Measurements from ENCODE around the gene PHACTR3. TPM values are rescaled to one million over a fixed set of nuclear protein-coding genes. Genes with fewer than 3 reads are reported as not detected.
"Not testable (repeated sequence)": the region's sequence is repeated elsewhere in the genome, so short reads cannot be mapped to it uniquely, and the experiment has no call there.

The PHACTR3 gene
- total RNA-seq, 2 experiments from 2014 or later, result not detected

GRCh38 chr20:59614714-59615113 lies 10.4 kb downstream of the PHACTR3 start:
- CTCF ChIA-PET, result interaction anchor here (1.6 to 1.7 kb wide), 2 partner anchors 44 to 119 kb away, joined by 4 to 9 read pairs; no protein-coding TSS in a partner anchor
- TF ChIP-seq, protein P1, sequence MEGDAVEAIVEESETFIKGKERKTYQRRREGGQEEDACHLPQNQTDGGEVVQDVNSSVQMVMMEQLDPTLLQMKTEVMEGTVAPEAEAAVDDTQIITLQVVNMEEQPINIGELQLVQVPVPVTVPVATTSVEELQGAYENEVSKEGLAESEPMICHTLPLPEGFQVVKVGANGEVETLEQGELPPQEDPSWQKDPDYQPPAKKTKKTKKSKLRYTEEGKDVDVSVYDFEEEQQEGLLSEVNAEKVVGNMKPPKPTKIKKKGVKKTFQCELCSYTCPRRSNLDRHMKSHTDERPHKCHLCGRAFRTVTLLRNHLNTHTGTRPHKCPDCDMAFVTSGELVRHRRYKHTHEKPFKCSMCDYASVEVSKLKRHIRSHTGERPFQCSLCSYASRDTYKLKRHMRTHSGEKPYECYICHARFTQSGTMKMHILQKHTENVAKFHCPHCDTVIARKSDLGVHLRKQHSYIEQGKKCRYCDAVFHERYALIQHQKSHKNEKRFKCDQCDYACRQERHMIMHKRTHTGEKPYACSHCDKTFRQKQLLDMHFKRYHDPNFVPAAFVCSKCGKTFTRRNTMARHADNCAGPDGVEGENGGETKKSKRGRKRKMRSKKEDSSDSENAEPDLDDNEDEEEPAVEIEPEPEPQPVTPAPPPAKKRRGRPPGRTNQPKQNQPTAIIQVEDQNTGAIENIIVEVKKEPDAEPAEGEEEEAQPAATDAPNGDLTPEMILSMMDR (IDR thresholded peaks at IDR 0.05), result no peak
- no peak for ATAC-seq
- intact Hi-C loops (cut with micrococcal nuclease), result no loop called here
- H3K27ac Mint-ChIP-seq, result no peak overlapping the region
- no peak for DNase-seq
- H3K4me1 Mint-ChIP-seq (ENCODE audit: low read depth), result no peaks in the 10 kb centered on the region
- H3K9me3 Mint-ChIP-seq, result no peaks in the 10 kb centered on the region
- POLR2A ChIA-PET, result no interaction called here
- peaks cover 7% of the 10 kb centered on the region for H3K27me3 Mint-ChIP-seq
- no peak overlapping the region for H3K4me3 Mint-ChIP-seq
- no peaks in the 10 kb centered on the region for H3K36me3 Mint-ChIP-seq (ENCODE audit: low read depth)

DNA sequence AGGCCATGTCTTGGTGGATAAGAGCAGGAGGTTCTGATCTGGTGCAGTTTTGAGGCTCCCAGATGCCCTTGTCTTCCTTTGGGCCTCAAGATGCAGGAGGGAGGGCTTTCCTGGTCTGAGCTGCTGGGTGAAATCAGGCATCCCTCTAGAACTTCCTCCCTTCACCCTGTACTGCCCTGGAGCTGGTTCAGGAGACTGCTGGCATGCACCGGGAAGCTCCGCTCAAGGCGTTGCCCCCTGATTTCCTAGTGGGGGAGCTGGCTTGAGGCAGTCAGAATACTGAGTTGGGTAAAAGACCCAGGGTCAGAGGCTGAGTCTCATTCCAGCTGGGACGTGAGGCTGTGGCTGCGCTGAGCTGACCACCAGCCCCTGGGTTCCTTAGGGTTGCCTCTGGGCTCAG lies 12.0 kb downstream of the PHACTR3 start:
- ChIA-PET CTCF (interaction anchor here (1.0 kb wide), 1 partner anchor 23 kb away, joined by 4 read pairs; no protein-coding TSS in a partner anchor), POLR2A (no interaction called here)
- no peak for DNase-seq

GRCh38 chr20:59617221-59617620 lies 12.9 kb downstream of the PHACTR3 start:
- H3K36me3 Mint-ChIP-seq (ENCODE audit: low read depth), result no peaks in the 10 kb centered on the region
- H3K27ac Mint-ChIP-seq, result no peak overlapping the region
- H3K27me3 Mint-ChIP-seq, result peaks cover 4% of the 10 kb centered on the region
- H3K9me3 Mint-ChIP-seq, result no peaks in the 10 kb centered on the region
- ChIA-PET CTCF (interaction anchor here (1.0 kb wide), 1 partner anchor 22 kb away, joined by 4 read pairs; no protein-coding TSS in a partner anchor), POLR2A (no interaction called here)
- DNase-seq (no peak), ATAC-seq (no peak)
- intact Hi-C loops (cut with micrococcal nuclease), result no loop called here
- H3K4me1 Mint-ChIP-seq (ENCODE audit: low read depth), result no peaks in the 10 kb centered on the region
- no peak overlapping the region for H3K4me3 Mint-ChIP-seq
- TF ChIP-seq, protein P1 (IDR thresholded peaks at IDR 0.05), result no peak

More for the DNA sequence above, 12.0 kb downstream of the PHACTR3 start:
- H3K9me3 Mint-ChIP-seq, result no peaks in the 10 kb centered on the region
- no peak overlapping the region for H3K27ac Mint-ChIP-seq
- ATAC-seq, result no peak
- no peak overlapping the region for H3K4me3 Mint-ChIP-seq
- H3K4me1 Mint-ChIP-seq (ENCODE audit: low read depth), result no peaks in the 10 kb centered on the region
- peaks cover 8% of the 10 kb centered on the region for H3K27me3 Mint-ChIP-seq
- intact Hi-C loops (cut with micrococcal nuclease), result no loop called here
- no peaks in the 10 kb centered on the region for H3K36me3 Mint-ChIP-seq (ENCODE audit: low read depth)
- TF ChIP-seq, protein P1 (IDR thresholded peaks at IDR 0.05), result no peak

GRCh38 chr20:59618131-59618530 lies 13.8 kb downstream of the PHACTR3 start:
- DNase-seq (no peak), ATAC-seq (no peak)
- H3K27me3 Mint-ChIP-seq, result peaks cover 4% of the 10 kb centered on the region
- ChIA-PET POLR2A (no interaction called here), CTCF (no interaction called here)
- no peaks in the 10 kb centered on the region for H3K36me3 Mint-ChIP-seq (ENCODE audit: low read depth)
- no peaks in the 10 kb centered on the region for H3K4me1 Mint-ChIP-seq (ENCODE audit: low read depth)
- no peak overlapping the region for H3K4me3 Mint-ChIP-seq
- intact Hi-C loops (cut with micrococcal nuclease), result no loop called here
- no peaks in the 10 kb centered on the region for H3K9me3 Mint-ChIP-seq
- TF ChIP-seq, protein P1 (IDR thresholded peaks at IDR 0.05), result no peak
- no peak overlapping the region for H3K27ac Mint-ChIP-seq

- CTCF ChIA-PET; DNase-seq; H3K27me3 Mint-ChIP-seq; H3K36me3 Mint-ChIP-seq (ENCODE audit: low read depth); H3K27ac Mint-ChIP-seq; H3K4me3 Mint-ChIP-seq; POLR2A ChIA-PET; H3K4me1 Mint-ChIP-seq (ENCODE audit: low read depth); ATAC-seq; intact Hi-C loops (cut with micrococcal nuclease); H3K9me3 Mint-ChIP-seq: not testable (repeated sequence)
These were observed 14.2 kb downstream of the PHACTR3 start for GRCh38 chr20:59618585-59618984.

Measured in activated CD8-positive, alpha-beta T cell treated with anti-CD3 and anti-CD28 coated beads for 36 hours (primary cell).